DOHH2 (cell line): ENCODE data around the gene NAA25.

Experiments
- CTCF ChIP-seq: fragments of 200-600 bp; sonication (generic); IDR thresholded peaks from one replicate; pipeline ENCODE4 v1.5.1; 2014; ENCODE audit warnings: antibody characterized with exemption, mild to moderate bottlenecking, low read depth, low read length; ENCODE audit not compliant: poor library complexity, severe bottlenecking
- EZH2phosphoT487 ChIP-seq: fragments of 200-600 bp; sonication (generic); IDR thresholded peaks from 2 replicates; pipeline ENCODE4 v1.6.1; 2017; ENCODE audit warnings: borderline replicate concordance, mild to moderate bottlenecking, antibody characterized with exemption, low read length, moderate library complexity, mixed read lengths

DNA sequence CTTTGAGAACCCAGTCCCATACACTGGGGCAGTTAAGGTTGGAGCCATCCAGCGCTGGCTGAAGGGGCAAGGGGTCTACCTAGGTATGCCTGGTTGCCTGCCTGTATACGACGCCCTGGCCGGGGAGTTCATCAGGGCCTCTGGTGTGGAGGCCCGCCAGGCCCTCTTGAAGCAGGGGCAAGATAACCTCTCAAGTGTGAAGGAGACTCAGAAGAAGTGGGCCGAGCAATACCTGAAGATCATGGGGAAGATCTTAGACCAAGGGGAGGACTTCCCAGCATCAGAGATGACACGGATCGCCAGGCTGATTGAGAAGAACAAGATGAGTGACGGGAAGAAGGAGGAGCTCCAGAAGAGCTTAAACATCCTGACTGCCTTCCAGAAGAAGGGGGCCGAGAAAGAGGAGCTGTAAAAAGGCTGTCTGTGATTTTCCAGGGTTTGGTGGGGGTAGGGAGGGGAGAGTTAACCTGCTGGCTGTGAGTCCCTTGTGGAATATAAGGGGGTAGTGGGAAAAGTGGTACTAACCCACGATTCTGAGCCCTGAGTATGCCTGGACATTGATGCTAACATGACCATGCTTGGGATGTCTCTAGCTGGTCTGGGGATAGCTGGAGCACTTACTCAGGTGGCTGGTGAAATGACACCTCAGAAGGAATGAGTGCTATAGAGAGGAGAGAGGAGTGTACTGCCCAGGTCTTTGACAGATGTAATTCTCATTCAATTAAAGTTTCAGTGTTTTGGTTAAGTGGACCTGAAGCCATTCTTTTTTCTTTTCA lies 86.2 kb downstream of the NAA25 start:
- TF ChIP-seq EZH2phosphoT487 = no peak
- no peak for TF ChIP-seq CTCF
